DOHH2 (cell line): ENCODE measurements around the gene SLF2.

ENCODE experiments used
- H3F3A ChIP-seq: fragments of 200-600 bp; sonication (generic), shearing (Covaris generic); 2 replicates; pipeline ENCODE4 v1.6.0; 2016; ENCODE audit warnings: antibody characterized with exemption, mild to moderate bottlenecking; ENCODE audit not compliant: control insufficient read depth, insufficient read depth
- H3K27ac ChIP-seq: fragments of 200-600 bp; sonication (generic); 2 replicates; pipeline ENCODE4 v1.5.1; 2014; ENCODE audit warnings: low read depth, mild to moderate bottlenecking, low read length, moderate library complexity
- H3K27me3 ChIP-seq: fragments of 200-600 bp; sonication (generic); 2 replicates; pipeline ENCODE4 v1.6.1; 2014; ENCODE audit warnings: mild to moderate bottlenecking, low read length, mixed read lengths; ENCODE audit not compliant: control insufficient read depth
- H3K36me3 ChIP-seq: fragments of 200-600 bp; sonication (generic); 2 replicates; pipeline ENCODE4 v1.6.1; 2014; ENCODE audit warnings: mild to moderate bottlenecking, low read length, moderate library complexity, mixed read lengths; ENCODE audit not compliant: control insufficient read depth
- H3K4me1 ChIP-seq: fragments of 200-600 bp; sonication (generic); 2 replicates; pipeline ENCODE4 v1.6.1; 2014; ENCODE audit warnings: mild to moderate bottlenecking, low read length, mixed read lengths; ENCODE audit not compliant: control insufficient read depth
- H3K4me2 ChIP-seq: fragments of 200-600 bp; sonication (generic); 2 replicates; pipeline ENCODE4 v1.6.0; 2014; ENCODE audit warnings: mild to moderate bottlenecking, low read length, moderate library complexity
- H3K4me3 ChIP-seq: fragments of 200-600 bp; sonication (generic); 2 replicates; pipeline ENCODE4 v1.5.1; 2014; ENCODE audit warnings: mild to moderate bottlenecking, low read length, mixed read lengths
- H3K79me2 ChIP-seq: fragments of 200-600 bp; sonication (generic); 2 replicates; pipeline ENCODE4 v1.6.1; 2014; ENCODE audit warnings: mild to moderate bottlenecking, low read length, mixed read lengths; ENCODE audit not compliant: control insufficient read depth
- H3K9me2 ChIP-seq: fragments of 200-600 bp; sonication (generic); replicated peaks from 2 replicates; pipeline ENCODE4 v1.6.1; 2014; ENCODE audit warnings: mild to moderate bottlenecking, low read length, mixed read lengths; ENCODE audit not compliant: control insufficient read depth
- H3K9me3 ChIP-seq: fragments of 200-600 bp; sonication (generic); 2 replicates; pipeline ENCODE4 v1.6.1; 2014; ENCODE audit warnings: antibody characterized with exemption, low read length, mixed read lengths; ENCODE audit not compliant: control insufficient read depth, insufficient read depth
- H4K20me1 ChIP-seq: fragments of 200-600 bp; sonication (generic); 2 replicates; pipeline ENCODE4 v1.6.0; 2014; ENCODE audit warnings: low read depth, mild to moderate bottlenecking, antibody characterized with exemption, low read length, moderate library complexity; ENCODE audit not compliant: control insufficient read depth, insufficient read depth
- CTCF ChIP-seq: fragments of 200-600 bp; sonication (generic); IDR thresholded peaks from one replicate; pipeline ENCODE4 v1.5.1; 2014; ENCODE audit warnings: antibody characterized with exemption, mild to moderate bottlenecking, low read depth, low read length; ENCODE audit not compliant: poor library complexity, severe bottlenecking
- EZH2phosphoT487 ChIP-seq: fragments of 200-600 bp; sonication (generic); IDR thresholded peaks from 2 replicates; pipeline ENCODE4 v1.6.1; 2017; ENCODE audit warnings: borderline replicate concordance, mild to moderate bottlenecking, antibody characterized with exemption, low read length, moderate library complexity, mixed read lengths

The SLF2 gene

GRCh38 chr10:101007099-101007711 lies 94.4 kb downstream of the SLF2 start:
- Histone ChIP-seq H3K79me2 (no peaks in the 10 kb centered on the region), H3K27me3 (no peaks in the 10 kb centered on the region), H3K4me1 (no peaks in the 10 kb centered on the region), H4K20me1 (no peaks in the 10 kb centered on the region), H3K36me3 (no peaks in the 10 kb centered on the region; the same call in 1 of the 2 replicates), H3K9me3 (no peaks in the 10 kb centered on the region), H3K4me3 (no peak overlapping the region), H3K9me2 (no peaks in the 10 kb centered on the region), H3F3A (0 out of 2 replicates have a peak, but pooled peaks cover 2% of the 10 kb centered on the region), H3K27ac (no peak overlapping the region), H3K4me2 (no peak overlapping the region)
- TF ChIP-seq EZH2phosphoT487 (no peak), CTCF (no peak)

GRCh38 chr10:101007915-101008822 lies 95.4 kb downstream of the SLF2 start:
- no peak overlapping the region for H3K27ac ChIP-seq
- peaks cover 8% of the 10 kb centered on the region for H3K4me1 ChIP-seq
- H3K9me2 ChIP-seq = no peaks in the 10 kb centered on the region
- TF ChIP-seq EZH2phosphoT487 = no peak
- TF ChIP-seq CTCF = no peak
- no peaks in the 10 kb centered on the region for H3K27me3 ChIP-seq
- 0 out of 2 replicates have a peak, but pooled peaks cover 2% of the 10 kb centered on the region for H3F3A ChIP-seq
- no peaks in the 10 kb centered on the region for H3K9me3 ChIP-seq
- no peaks in the 10 kb centered on the region; the same call in 1 of the 2 replicates for H3K36me3 ChIP-seq
- no peaks in the 10 kb centered on the region for H4K20me1 ChIP-seq
- H3K4me2 ChIP-seq = no peak overlapping the region
- no peaks in the 10 kb centered on the region for H3K79me2 ChIP-seq
- H3K4me3 ChIP-seq = no peak overlapping the region

- no peak for TF ChIP-seq CTCF
- TF ChIP-seq EZH2phosphoT487 = no peak
- Histone ChIP-seq H3K4me2 (no peak overlapping the region), H3K9me3 (no peaks in the 10 kb centered on the region), H3K9me2 (no peaks in the 10 kb centered on the region), H3K27me3 (no peaks in the 10 kb centered on the region), H3K79me2 (no peaks in the 10 kb centered on the region), H3K4me1 (peaks cover 12% of the 10 kb centered on the region), H3K27ac (no peak overlapping the region), H3K4me3 (no peak overlapping the region), H4K20me1 (no peaks in the 10 kb centered on the region), H3F3A (0 out of 2 replicates have a peak, but pooled peaks cover 2% of the 10 kb centered on the region), H3K36me3 (no peaks in the 10 kb centered on the region; the same call in 1 of the 2 replicates)
These were observed 96.2 kb downstream of the SLF2 start for GRCh38 chr10:101008823-101009423.
